ENCODE data around the gene FRMD3.

FRMD3 gene

DNA sequence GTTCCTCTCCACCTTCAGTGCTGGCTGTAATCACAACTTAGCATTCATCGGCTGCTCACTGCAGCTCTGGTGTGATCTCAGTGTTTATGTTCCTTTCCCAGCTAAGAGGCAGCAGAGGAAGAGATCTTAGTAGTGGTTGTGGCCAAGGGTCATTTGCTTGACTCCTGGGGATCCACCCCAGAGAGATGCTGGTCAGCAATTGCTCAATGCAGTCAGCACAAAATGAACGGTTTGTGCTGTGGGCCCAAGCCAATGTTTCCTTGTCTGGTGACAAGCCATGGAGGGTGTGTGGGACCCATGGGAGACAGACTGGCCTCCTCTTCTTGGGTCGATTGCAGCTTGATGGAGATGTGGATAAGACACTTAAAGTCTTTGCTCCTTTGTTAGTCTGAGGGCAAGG, 16.1 kb upstream of the FRMD3 start:
- Histone ChIP-seq H3K27me3 (ENCODE audit: insufficient read depth, low read depth) (no peaks in the 10 kb centered on the region), H4K20me1 (ENCODE audit: insufficient read depth) (no peaks in the 10 kb centered on the region), H3K4me2 (no peak overlapping the region), H3K27ac (no peak overlapping the region), H3K4me1 (ENCODE audit: low read depth, poor library complexity, severe bottlenecking) (no peaks in the 10 kb centered on the region), H3K36me3 (ENCODE audit: insufficient read depth) (no peaks in the 10 kb centered on the region), H2AFZ (ENCODE audit: low read depth) (no peak overlapping the region), H3K79me2 (ENCODE audit: insufficient read depth, low read depth) (no peaks in the 10 kb centered on the region), H3K4me3 (IDR thresholded peaks at IDR 0.05; ENCODE audit: insufficient read depth, low read depth, low read length) (no peak overlapping the region), H3K9ac (no peak overlapping the region)
- TF ChIP-seq, protein P1, sequence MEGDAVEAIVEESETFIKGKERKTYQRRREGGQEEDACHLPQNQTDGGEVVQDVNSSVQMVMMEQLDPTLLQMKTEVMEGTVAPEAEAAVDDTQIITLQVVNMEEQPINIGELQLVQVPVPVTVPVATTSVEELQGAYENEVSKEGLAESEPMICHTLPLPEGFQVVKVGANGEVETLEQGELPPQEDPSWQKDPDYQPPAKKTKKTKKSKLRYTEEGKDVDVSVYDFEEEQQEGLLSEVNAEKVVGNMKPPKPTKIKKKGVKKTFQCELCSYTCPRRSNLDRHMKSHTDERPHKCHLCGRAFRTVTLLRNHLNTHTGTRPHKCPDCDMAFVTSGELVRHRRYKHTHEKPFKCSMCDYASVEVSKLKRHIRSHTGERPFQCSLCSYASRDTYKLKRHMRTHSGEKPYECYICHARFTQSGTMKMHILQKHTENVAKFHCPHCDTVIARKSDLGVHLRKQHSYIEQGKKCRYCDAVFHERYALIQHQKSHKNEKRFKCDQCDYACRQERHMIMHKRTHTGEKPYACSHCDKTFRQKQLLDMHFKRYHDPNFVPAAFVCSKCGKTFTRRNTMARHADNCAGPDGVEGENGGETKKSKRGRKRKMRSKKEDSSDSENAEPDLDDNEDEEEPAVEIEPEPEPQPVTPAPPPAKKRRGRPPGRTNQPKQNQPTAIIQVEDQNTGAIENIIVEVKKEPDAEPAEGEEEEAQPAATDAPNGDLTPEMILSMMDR (conservative IDR thresholded peaks at IDR 0.05; ENCODE audit: low read depth, low read length), result no peak

DNA sequence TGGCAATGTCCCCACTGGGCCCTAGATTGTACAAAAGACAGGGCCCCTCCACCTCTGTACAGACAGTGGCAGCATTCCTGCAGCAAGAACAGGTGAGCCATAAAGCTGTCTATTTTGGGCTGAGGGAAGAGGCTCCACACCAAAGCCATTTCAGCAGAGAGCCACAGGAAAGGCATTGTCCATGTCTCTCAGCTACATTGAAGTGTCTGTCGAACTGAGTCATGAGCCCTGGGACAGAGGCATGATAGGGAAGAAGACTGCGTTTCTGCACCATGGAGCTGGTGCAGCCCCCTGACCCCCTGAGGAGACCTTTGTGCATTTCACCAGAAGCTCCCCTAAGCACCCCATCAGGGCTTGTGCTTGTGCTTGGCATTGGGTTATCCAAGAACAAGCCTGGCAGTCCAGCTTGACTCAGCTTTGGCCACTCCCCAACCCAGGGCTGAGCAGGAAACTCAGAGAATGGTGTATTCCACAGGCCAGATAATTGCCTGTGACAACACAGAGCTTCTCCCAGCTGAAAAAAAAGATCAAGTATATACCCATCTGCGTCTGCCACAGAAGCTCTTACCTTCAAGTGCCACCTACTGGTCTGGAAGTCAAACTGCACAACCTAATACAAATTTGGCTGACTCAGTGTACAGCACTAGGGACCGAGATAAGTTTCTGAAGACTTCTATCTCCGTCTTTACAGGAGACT, 5.9 kb upstream of the FRMD3 start:
- H3K79me2 ChIP-seq (ENCODE audit: insufficient read depth, low read depth), result no peaks in the 10 kb centered on the region
- H2AFZ ChIP-seq (ENCODE audit: low read depth), result no peak overlapping the region
- no peak overlapping the region for H3K27ac ChIP-seq
- H3K4me2 ChIP-seq, result no peak overlapping the region
- H4K20me1 ChIP-seq (ENCODE audit: insufficient read depth), result no peaks in the 10 kb centered on the region
- H3K4me1 ChIP-seq (ENCODE audit: low read depth, poor library complexity, severe bottlenecking), result no peaks in the 10 kb centered on the region
- no peak overlapping the region for H3K9ac ChIP-seq
- no peaks in the 10 kb centered on the region for H3K27me3 ChIP-seq (ENCODE audit: insufficient read depth, low read depth)
- H3K36me3 ChIP-seq (ENCODE audit: insufficient read depth), result no peaks in the 10 kb centered on the region
- no peak overlapping the region for H3K4me3 ChIP-seq (IDR thresholded peaks at IDR 0.05; ENCODE audit: insufficient read depth, low read depth, low read length)
- TF ChIP-seq, protein P1 (conservative IDR thresholded peaks at IDR 0.05; ENCODE audit: low read depth, low read length), result peak; percentile 76

DNA sequence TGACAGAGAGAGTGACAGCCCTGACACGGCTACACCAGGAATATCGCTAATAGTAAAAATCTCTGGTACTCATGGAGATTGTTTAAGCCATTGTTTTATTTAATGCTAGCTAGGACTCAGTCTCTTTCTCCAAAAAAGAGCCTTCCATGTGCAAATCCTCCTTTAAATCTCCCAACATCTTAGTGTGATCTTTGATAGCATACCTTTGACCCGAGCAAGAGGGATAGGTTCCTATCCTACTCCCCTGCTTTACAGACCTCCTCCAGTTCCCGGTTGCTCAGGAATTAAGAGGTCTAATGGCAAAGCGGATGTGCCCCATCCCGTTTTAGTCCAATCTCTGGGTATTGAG, 663 bp upstream of the FRMD3 start:
- H3K4me2 ChIP-seq, result peak overlapping the region; percentile 36; the same call in 1 of the 2 replicates
- no peak overlapping the region for H3K9ac ChIP-seq
- no peak overlapping the region for H3K27ac ChIP-seq
- no peaks in the 10 kb centered on the region for H3K4me1 ChIP-seq (ENCODE audit: low read depth, poor library complexity, severe bottlenecking)
- no peaks in the 10 kb centered on the region for H4K20me1 ChIP-seq (ENCODE audit: insufficient read depth)
- H3K79me2 ChIP-seq (ENCODE audit: insufficient read depth, low read depth), result no peaks in the 10 kb centered on the region
- TF ChIP-seq, protein P1 (conservative IDR thresholded peaks at IDR 0.05; ENCODE audit: low read depth, low read length), result no peak
- H3K36me3 ChIP-seq (ENCODE audit: insufficient read depth), result no peaks in the 10 kb centered on the region
- H2AFZ ChIP-seq (ENCODE audit: low read depth), result no peak overlapping the region; the same call in 1 of the 2 replicates
- H3K4me3 ChIP-seq (IDR thresholded peaks at IDR 0.05; ENCODE audit: insufficient read depth, low read depth, low read length), result no peak overlapping the region
- H3K27me3 ChIP-seq (ENCODE audit: insufficient read depth, low read depth), result no peaks in the 10 kb centered on the region

DNA sequence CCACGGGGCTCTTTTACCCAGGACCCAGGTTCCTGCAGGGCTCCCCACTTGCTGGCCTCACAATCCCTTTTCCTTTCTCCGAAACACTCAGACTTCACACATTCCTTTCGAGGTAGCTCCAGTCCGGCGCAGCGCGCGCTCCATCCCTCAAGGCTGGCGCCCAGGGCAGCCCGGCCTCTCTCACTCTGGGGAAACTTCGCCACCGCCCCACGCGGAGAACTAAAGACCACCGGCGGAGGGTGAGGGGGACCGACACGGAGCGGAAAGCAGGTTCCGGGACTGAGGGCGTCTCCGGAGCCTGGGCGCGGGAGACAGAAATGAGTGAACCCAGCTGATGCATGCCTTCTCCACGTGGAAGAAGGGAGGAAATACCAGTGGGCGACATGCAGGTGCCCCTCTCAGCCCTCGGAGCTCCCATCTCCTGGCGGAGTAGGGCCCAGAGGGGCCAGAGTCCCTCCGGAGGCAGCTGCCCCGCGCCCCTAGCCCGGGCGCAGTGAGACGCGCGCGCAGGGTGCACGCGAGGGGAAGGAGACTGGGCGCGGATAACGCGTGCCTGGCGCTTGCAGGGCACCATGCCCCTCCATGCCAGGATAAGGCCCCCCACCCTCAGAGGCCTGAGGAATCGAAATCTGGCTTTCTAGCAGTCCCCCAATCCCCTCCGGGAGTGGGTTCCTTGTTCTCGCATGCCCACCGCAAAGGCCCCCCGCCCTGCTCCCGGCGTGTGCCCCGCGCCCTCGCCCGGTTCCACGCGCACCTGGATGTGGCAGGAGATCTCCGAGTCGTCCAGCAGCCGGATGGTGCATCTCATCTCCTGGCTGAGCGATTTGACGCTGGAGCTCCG, 650 bp downstream of the FRMD3 start:
- Histone ChIP-seq H4K20me1 (ENCODE audit: insufficient read depth) (no peaks in the 10 kb centered on the region), H3K4me1 (ENCODE audit: low read depth, poor library complexity, severe bottlenecking) (no peaks in the 10 kb centered on the region), H3K79me2 (ENCODE audit: insufficient read depth, low read depth) (no peaks in the 10 kb centered on the region), H3K9ac (no peak overlapping the region), H3K27me3 (ENCODE audit: insufficient read depth, low read depth) (no peaks in the 10 kb centered on the region), H3K4me3 (IDR thresholded peaks at IDR 0.05; ENCODE audit: insufficient read depth, low read depth, low read length) (no peak overlapping the region), H3K36me3 (ENCODE audit: insufficient read depth) (no peaks in the 10 kb centered on the region), H2AFZ (ENCODE audit: low read depth) (peak overlapping the region; percentile 26), H3K27ac (no peak overlapping the region), H3K4me2 (no peak overlapping the region)
- TF ChIP-seq, protein P1 (conservative IDR thresholded peaks at IDR 0.05; ENCODE audit: low read depth, low read length), result no peak

All from KMS-11 (cell line).